ENCODE results near the gene LACRT.

DNA sequence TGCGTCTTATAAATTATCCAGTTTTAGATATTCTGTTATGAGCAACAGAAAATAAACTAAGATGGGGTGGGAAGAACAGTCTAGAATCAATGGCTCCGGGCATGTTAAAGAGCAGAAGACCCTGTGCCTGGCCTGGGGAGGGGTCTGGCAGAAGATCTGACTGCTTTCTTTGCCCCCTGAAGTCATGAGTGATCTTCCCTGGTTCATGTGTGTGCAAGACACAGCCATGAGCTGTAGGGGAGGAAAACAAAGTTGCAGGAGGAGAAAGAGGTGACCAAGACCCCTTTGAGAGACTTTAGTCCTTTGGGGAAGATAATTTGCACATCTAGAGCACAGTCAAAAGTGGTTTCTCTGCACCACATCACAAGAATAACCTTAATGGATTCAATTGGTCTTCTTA is 4.8 kb downstream of the LACRT start:
- TF ChIP-seq, protein P1, sequence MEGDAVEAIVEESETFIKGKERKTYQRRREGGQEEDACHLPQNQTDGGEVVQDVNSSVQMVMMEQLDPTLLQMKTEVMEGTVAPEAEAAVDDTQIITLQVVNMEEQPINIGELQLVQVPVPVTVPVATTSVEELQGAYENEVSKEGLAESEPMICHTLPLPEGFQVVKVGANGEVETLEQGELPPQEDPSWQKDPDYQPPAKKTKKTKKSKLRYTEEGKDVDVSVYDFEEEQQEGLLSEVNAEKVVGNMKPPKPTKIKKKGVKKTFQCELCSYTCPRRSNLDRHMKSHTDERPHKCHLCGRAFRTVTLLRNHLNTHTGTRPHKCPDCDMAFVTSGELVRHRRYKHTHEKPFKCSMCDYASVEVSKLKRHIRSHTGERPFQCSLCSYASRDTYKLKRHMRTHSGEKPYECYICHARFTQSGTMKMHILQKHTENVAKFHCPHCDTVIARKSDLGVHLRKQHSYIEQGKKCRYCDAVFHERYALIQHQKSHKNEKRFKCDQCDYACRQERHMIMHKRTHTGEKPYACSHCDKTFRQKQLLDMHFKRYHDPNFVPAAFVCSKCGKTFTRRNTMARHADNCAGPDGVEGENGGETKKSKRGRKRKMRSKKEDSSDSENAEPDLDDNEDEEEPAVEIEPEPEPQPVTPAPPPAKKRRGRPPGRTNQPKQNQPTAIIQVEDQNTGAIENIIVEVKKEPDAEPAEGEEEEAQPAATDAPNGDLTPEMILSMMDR (IDR thresholded peaks at IDR 0.05) = no peak
- TF ChIP-seq EZH2 (IDR thresholded peaks at IDR 0.05; ENCODE audit: borderline replicate concordance, insufficient read depth, low read depth, low read length, poor library complexity, severe bottlenecking) = no peak
